ENCODE results near the gene DCST2. TPM values are rescaled to one million over a fixed set of nuclear protein-coding genes. Genes with fewer than 3 reads are reported as not detected.
A peak's percentile ranks its signal among the peaks of the same experiment; 100 is the strongest.
"Not testable (repeated sequence)": the region's sequence is repeated elsewhere in the genome, so short reads cannot be mapped to it uniquely, and the experiment has no call there.

The DCST2 gene
- total RNA-seq, 3 donors from 2014 or later (not counting 1 experiment from before 2014, with no cell fraction given), result 0.30 to 0.92 (median 0.32) TPM

GRCh38 chr1:154998818-154999570, 34.6 kb downstream of the DCST2 start:
- H3K27ac ChIP-seq (ENCODE audit: low read length), result peak overlapping the region; percentile 45
- DNase-seq (peak in 1 of 2 donors; percentile 80), ATAC-seq (no peak)
- no peaks in the 10 kb centered on the region for H3K9me3 ChIP-seq (ENCODE audit: control insufficient read depth, insufficient read depth, low read length)
- no peaks in the 10 kb centered on the region for H3K27me3 ChIP-seq (ENCODE audit: control insufficient read depth, insufficient read depth, low read length)
- Mint-ChIP-seq H3K27me3 (ENCODE audit: low read depth in 2 of 2) (no peaks in the 10 kb centered on the region), H3K9me3 (no peaks in the 10 kb centered on the region), H3K27ac (peak overlapping the region; percentile 47 to 92), H3K36me3 (no peaks in the 10 kb centered on the region), H3K4me3 (peak overlapping the region; percentile 81), H3K4me1 (peaks cover 15 to 38% of the 10 kb centered on the region in 2 donors)
- peak; percentile 79 for TF ChIP-seq CTCF (IDR thresholded peaks at IDR 0.05)
- intact Hi-C loops (cut with micrococcal nuclease), result loop anchor here (2.0 kb wide), 1 partner anchor 38 kb away; the partner anchor contains the start of gene PYGO2
- H3K36me3 ChIP-seq (ENCODE audit: control insufficient read depth, insufficient read depth, low read length), result no peaks in the 10 kb centered on the region
- H3K4me1 ChIP-seq (ENCODE audit: control insufficient read depth, insufficient read depth, low read length), result peaks cover 49% of the 10 kb centered on the region
- peak overlapping the region; percentile 19 for H3K4me3 ChIP-seq (ENCODE audit: low read length)
- 9% methylated on average over 40 of the region's 40 CpGs for WGBS (ENCODE audit: insufficient coverage)

- no peak overlapping the region for H3K4me3 Mint-ChIP-seq
- Histone ChIP-seq H3K27ac (ENCODE audit: low read length) (no peak overlapping the region), H3K4me1 (ENCODE audit: control insufficient read depth, insufficient read depth, low read length) (peaks cover 42% of the 10 kb centered on the region), H3K9me3 (ENCODE audit: control insufficient read depth, insufficient read depth, low read length) (no peaks in the 10 kb centered on the region), H3K36me3 (ENCODE audit: control insufficient read depth, insufficient read depth, low read length) (no peaks in the 10 kb centered on the region), H3K4me3 (ENCODE audit: low read length) (no peak overlapping the region), H3K27me3 (ENCODE audit: control insufficient read depth, insufficient read depth, low read length) (no peaks in the 10 kb centered on the region)
- no peak for TF ChIP-seq CTCF (IDR thresholded peaks at IDR 0.05)
- no peak overlapping the region for H3K27ac Mint-ChIP-seq
- 87% methylated on average over 9 of the region's 16 CpGs for WGBS (ENCODE audit: insufficient coverage)
- H3K27me3 Mint-ChIP-seq (ENCODE audit: low read depth in 2 of 2), result no peaks in the 10 kb centered on the region
- H3K36me3 Mint-ChIP-seq, result no peaks in the 10 kb centered on the region
- H3K4me1 Mint-ChIP-seq, result peaks cover 15 to 31% of the 10 kb centered on the region in 2 donors
- intact Hi-C loops (cut with micrococcal nuclease), result loop anchor here (2.0 kb wide), 1 partner anchor 37 kb away; the partner anchor contains the start of gene PYGO2
- H3K9me3 Mint-ChIP-seq, result no peaks in the 10 kb centered on the region
- DNase-seq (peak in 1 of 2 donors; percentile 25), ATAC-seq (no peak)
Observed at GRCh38 chr1:154998201-154998780, 35.3 kb downstream of the DCST2 start.

GRCh38 chr1:154996966-154997701, 36.4 kb downstream of the DCST2 start:
- Histone ChIP-seq H3K27ac (ENCODE audit: low read length) (no peak overlapping the region), H3K27me3 (ENCODE audit: control insufficient read depth, insufficient read depth, low read length) (no peaks in the 10 kb centered on the region), H3K4me1 (ENCODE audit: control insufficient read depth, insufficient read depth, low read length) (peaks cover 36% of the 10 kb centered on the region), H3K36me3 (ENCODE audit: control insufficient read depth, insufficient read depth, low read length) (no peaks in the 10 kb centered on the region), H3K4me3 (ENCODE audit: low read length) (no peak overlapping the region), H3K9me3 (ENCODE audit: control insufficient read depth, insufficient read depth, low read length) (no peaks in the 10 kb centered on the region)
- no peak for TF ChIP-seq CTCF (IDR thresholded peaks at IDR 0.05)
- intact Hi-C loops (cut with micrococcal nuclease), result no loop called here
- DNase-seq, result no peak
- 78% methylated on average over 15 of the region's 15 CpGs for WGBS (ENCODE audit: insufficient coverage)
- Mint-ChIP-seq H3K4me1 (peaks cover 15 to 32% of the 10 kb centered on the region in 2 donors), H3K36me3 (no peaks in the 10 kb centered on the region), H3K27me3 (ENCODE audit: low read depth in 2 of 2) (no peaks in the 10 kb centered on the region), H3K9me3 (no peaks in the 10 kb centered on the region), H3K4me3 (peak overlapping the region; percentile 2), H3K27ac (no peak overlapping the region)
- no peak for ATAC-seq

GRCh38 chr1:154995301-154995983, 38.1 kb downstream of the DCST2 start:
- H3K9me3 Mint-ChIP-seq; ATAC-seq; intact Hi-C loops (cut with micrococcal nuclease); H3K27me3 Mint-ChIP-seq (ENCODE audit: low read depth in 2 of 2); H3K4me3 Mint-ChIP-seq; H3K9me3 ChIP-seq (ENCODE audit: control insufficient read depth, insufficient read depth, low read length); H3K36me3 ChIP-seq (ENCODE audit: control insufficient read depth, insufficient read depth, low read length); H3K27ac Mint-ChIP-seq; H3K36me3 Mint-ChIP-seq; H3K4me3 ChIP-seq (ENCODE audit: low read length); H3K27ac ChIP-seq (ENCODE audit: low read length); H3K27me3 ChIP-seq (ENCODE audit: control insufficient read depth, insufficient read depth, low read length): not testable (repeated sequence)
- peaks cover 26% of the 10 kb centered on the region for H3K4me1 ChIP-seq (ENCODE audit: control insufficient read depth, insufficient read depth, low read length)
- peak in 1 of 2 donors; percentile 41 for DNase-seq
- WGBS (ENCODE audit: insufficient coverage), result 90% methylated on average over 5 of the region's 13 CpGs
- H3K4me1 Mint-ChIP-seq, result peaks cover 15 to 28% of the 10 kb centered on the region in 2 donors

Measured in natural killer cell (primary cell).